Effector CD4-positive, alpha-beta T cell (primary cell): ENCODE data around the gene RIMBP2.

Experiments used
- DNase-seq: peaks from one replicate; pipeline ENCODE4 v3.0.0-alpha.2; 2020

The RIMBP2 gene

GRCh38 chr12:130455161-130455560 is 260.9 kb downstream of the RIMBP2 start:
- DNase-seq, result no peak

- no peak for DNase-seq
Observed at GRCh38 chr12:130454296-130454695, 261.8 kb downstream of the RIMBP2 start.

GRCh38 chr12:130452546-130452945 is 263.6 kb downstream of the RIMBP2 start:
- no peak for DNase-seq

GRCh38 chr12:130451001-130451930 is 264.8 kb downstream of the RIMBP2 start:
- DNase-seq, result no peak

- no peak for DNase-seq
Observed at GRCh38 chr12:130449291-130449690, 266.8 kb downstream of the RIMBP2 start.

- no peak for DNase-seq
Observed at GRCh38 chr12:130448044-130448821, 267.9 kb downstream of the RIMBP2 start.

GRCh38 chr12:130447655-130447965 is 268.5 kb downstream of the RIMBP2 start:
- DNase-seq, result no peak

GRCh38 chr12:130446846-130447654 is 269.0 kb downstream of the RIMBP2 start:
- no peak for DNase-seq

GRCh38 chr12:130444986-130445385 is 271.1 kb downstream of the RIMBP2 start:
- no peak for DNase-seq

- no peak for DNase-seq
Observed at GRCh38 chr12:130444061-130444460, 272.0 kb downstream of the RIMBP2 start.

- no peak for DNase-seq
Observed at GRCh38 chr12:130441771-130442760, 274.0 kb downstream of the RIMBP2 start.

- no peak for DNase-seq
Observed at GRCh38 chr12:130440411-130441080, 275.6 kb downstream of the RIMBP2 start.

- DNase-seq, result no peak
Observed at GRCh38 chr12:130439250-130439649, 276.8 kb downstream of the RIMBP2 start.

GRCh38 chr12:130438711-130439110 is 277.4 kb downstream of the RIMBP2 start:
- DNase-seq, result no peak

GRCh38 chr12:130438243-130438620 is 277.9 kb downstream of the RIMBP2 start:
- no peak for DNase-seq

- no peak for DNase-seq
Observed at GRCh38 chr12:130437555-130438242, 278.4 kb downstream of the RIMBP2 start.

GRCh38 chr12:130436741-130437501 is 279.2 kb downstream of the RIMBP2 start:
- DNase-seq, result no peak

GRCh38 chr12:130435826-130436225 is 280.3 kb downstream of the RIMBP2 start:
- no peak for DNase-seq

- no peak for DNase-seq
Observed at GRCh38 chr12:130435331-130435730, 280.8 kb downstream of the RIMBP2 start.

- no peak for DNase-seq
Observed at GRCh38 chr12:130434560-130434959, 281.5 kb downstream of the RIMBP2 start.
